CD4-positive, alpha-beta T cell (primary cell): ENCODE data around the gene CLPSL2. TPM values are rescaled to one million over a fixed set of nuclear protein-coding genes. Genes with fewer than 3 reads are reported as not detected.

Source experiments
- ATAC-seq: fragments of 200-7000 bp; cut with Tn5 transposase; one replicate; pipeline ENCODE4 v1.10.0; 2022; ENCODE audit warnings: mild to moderate bottlenecking; ENCODE audit not compliant: poor library complexity
- CTCF ChIA-PET: fragments of 350-600 bp; sonication (Branson Sonifier 250); formaldehyde crosslinking; loops from one replicate; lab custom pipeline; 2021; ENCODE audit warnings: antibody characterized with exemption, inconsistent platforms; lab: Charles Lee
- POLR2A ChIA-PET: fragments of 350-600 bp; sonication (Branson Sonifier 250); formaldehyde crosslinking; loops from one replicate; lab custom pipeline; 2021; ENCODE audit warnings: antibody characterized with exemption, inconsistent platforms; lab: Charles Lee
- DNase-seq, 14 experiments: peaks; one replicate each; pipeline ENCODE4 v3.0.0-alpha.2; 2013 to 2020; ENCODE audit warnings: mixed read lengths in 2 of 14
- H3K27ac ChIP-seq, 2 donors: one replicate each; pipeline versions ENCODE4 v1.5.1 to v1.7.0; 2013; ENCODE audit warnings: low read length in 2 of 2, low read depth in 1 of 2, mild to moderate bottlenecking in 1 of 2
- H3K27me3 ChIP-seq, 2 experiments: 1 replicate in 1 of 2; 2 replicates in 1 of 2; pipeline versions ENCODE4 v1.6.1 to v1.7.0; 2013; ENCODE audit warnings: low read length in 2 of 2, control low read depth in 1 of 2, mild to moderate bottlenecking in 1 of 2, moderate library complexity in 1 of 2; ENCODE audit not compliant: insufficient read depth in 2 of 2, control insufficient read depth in 1 of 2
- H3K36me3 ChIP-seq: one replicate; pipeline ENCODE4 v1.6.1; 2013; ENCODE audit warnings: low read length, control low read depth; ENCODE audit not compliant: insufficient read depth
- H3K4me1 ChIP-seq: one replicate; pipeline ENCODE4 v1.6.1; 2013; ENCODE audit warnings: low read length, control low read depth; ENCODE audit not compliant: insufficient read depth
- H3K4me3 ChIP-seq: one replicate; pipeline ENCODE4 v1.5.1; 2013; ENCODE audit warnings: mild to moderate bottlenecking, low read length, moderate library complexity
- H3K9me3 ChIP-seq, 2 experiments: 1 replicate in 1 of 2; 2 replicates in 1 of 2; pipeline versions ENCODE4 v1.6.1 to v1.7.0; 2013; ENCODE audit warnings: low read length in 2 of 2, mild to moderate bottlenecking in 2 of 2, control low read depth in 1 of 2, moderate library complexity in 1 of 2; ENCODE audit not compliant: control insufficient read depth in 1 of 2, insufficient read depth in 1 of 2
- H3K27ac Mint-ChIP-seq: one replicate; pipeline ENCODE4 v1.8.0; 2020; ENCODE audit warnings: mixed read lengths
- H3K27me3 Mint-ChIP-seq: one replicate; pipeline ENCODE4 v1.8.0; 2021; ENCODE audit warnings: mixed read lengths
- H3K36me3 Mint-ChIP-seq: one replicate; pipeline ENCODE4 v1.8.0; 2021; ENCODE audit warnings: low read depth, mixed read lengths
- H3K4me1 Mint-ChIP-seq: one replicate; pipeline ENCODE4 v1.8.0; 2021; ENCODE audit warnings: low read depth, mixed read lengths
- H3K4me3 Mint-ChIP-seq: one replicate; pipeline ENCODE4 v1.8.0; 2020; ENCODE audit warnings: mild to moderate bottlenecking, mixed read lengths
- H3K9me3 Mint-ChIP-seq: one replicate; pipeline ENCODE4 v1.8.0; 2020; ENCODE audit warnings: mixed read lengths
- CTCF ChIP-seq: fragments of 200-600 bp; IDR thresholded peaks from one replicate; pipeline ENCODE4 v1.8.0; 2022; ENCODE audit warnings: antibody characterized with exemption, mild to moderate bottlenecking
- intact Hi-C, 2 experiments: fragments of 100-400 bp; cut with DNase I in 1 of 2; cut with micrococcal nuclease in 1 of 2; formaldehyde crosslinking; loops; one replicate each; pipeline versions ENCODE4 v1.15.1 to v1.9.0; 2023 to 2025; cut with DNase I, micrococcal nuclease
- total RNA-seq, 174 experiments: library from RNA in 2 of 174; stranded (reverse) in 2 of 174; gene quantifications; one replicate each; pipeline ENCODE4 v1.2.3 and lab custom pipeline; 2021 to 2026

The CLPSL2 gene
- total RNA-seq, 2 experiments from 2014 or later = not detected

GRCh38 chr6:35786810-35787209, 10.4 kb downstream of the CLPSL2 start:
- H3K27ac Mint-ChIP-seq = no peak overlapping the region
- CTCF ChIA-PET = no interaction called here
- H3K9me3 Mint-ChIP-seq = no peaks in the 10 kb centered on the region
- Histone ChIP-seq H3K36me3 (no peaks in the 10 kb centered on the region), H3K4me3 (no peak overlapping the region), H3K9me3 (peaks cover 0 to 9% of the 10 kb centered on the region in 2 experiments), H3K4me1 (peaks cover 5% of the 10 kb centered on the region), H3K27me3 (peaks cover 29 to 30% of the 10 kb centered on the region in 2 experiments), H3K27ac (no peak overlapping the region)
- no peaks in the 10 kb centered on the region for H3K36me3 Mint-ChIP-seq
- ATAC-seq = no peak
- H3K27me3 Mint-ChIP-seq = peaks cover 55% of the 10 kb centered on the region
- H3K4me1 Mint-ChIP-seq = no peaks in the 10 kb centered on the region
- POLR2A ChIA-PET = no interaction called here
- no peak for DNase-seq
- TF ChIP-seq CTCF = no peak
- H3K4me3 Mint-ChIP-seq = no peak overlapping the region
- intact Hi-C loops = loop anchor here (1.0 kb wide), 1 partner anchor 11 kb away; no protein-coding TSS in a partner anchor

- H3K9me3 Mint-ChIP-seq = no peaks in the 10 kb centered on the region
- Histone ChIP-seq H3K4me1 (peaks cover 5% of the 10 kb centered on the region), H3K27me3 (peaks cover 29 to 30% of the 10 kb centered on the region in 2 experiments), H3K36me3 (no peaks in the 10 kb centered on the region), H3K4me3 (no peak overlapping the region), H3K27ac (no peak overlapping the region), H3K9me3 (peaks cover 0 to 9% of the 10 kb centered on the region in 2 experiments)
- ATAC-seq (no peak), DNase-seq (no peak)
- no peak for TF ChIP-seq CTCF
- H3K27ac Mint-ChIP-seq = no peak overlapping the region
- H3K4me1 Mint-ChIP-seq = no peaks in the 10 kb centered on the region
- intact Hi-C loops = loop anchor here (1.0 kb wide), 1 partner anchor 11 kb away; no protein-coding TSS in a partner anchor
- no peaks in the 10 kb centered on the region for H3K36me3 Mint-ChIP-seq
- peaks cover 58% of the 10 kb centered on the region for H3K27me3 Mint-ChIP-seq
- H3K4me3 Mint-ChIP-seq = no peak overlapping the region
- POLR2A ChIA-PET = no interaction called here
- CTCF ChIA-PET = no interaction called here
Observed at GRCh38 chr6:35787266-35788218, 11.1 kb downstream of the CLPSL2 start.

- ChIA-PET CTCF (no interaction called here), POLR2A (no interaction called here)
- H3K4me3 ChIP-seq = no peak overlapping the region
- intact Hi-C loops = no loop called here
- H3K4me3 Mint-ChIP-seq = no peak overlapping the region
- H3K9me3 Mint-ChIP-seq = no peaks in the 10 kb centered on the region
- H3K27me3 Mint-ChIP-seq = peaks cover 61% of the 10 kb centered on the region
- H3K4me1 Mint-ChIP-seq = no peaks in the 10 kb centered on the region
- H3K4me1 ChIP-seq = peaks cover 5% of the 10 kb centered on the region
- H3K36me3 Mint-ChIP-seq = no peaks in the 10 kb centered on the region
- ATAC-seq = no peak
- H3K36me3 ChIP-seq = no peaks in the 10 kb centered on the region
- H3K27ac ChIP-seq = no peak overlapping the region
- H3K9me3 ChIP-seq = peaks cover 0 to 9% of the 10 kb centered on the region in 2 experiments
- no peak overlapping the region for H3K27ac Mint-ChIP-seq
- peaks cover 29 to 30% of the 10 kb centered on the region in 2 experiments for H3K27me3 ChIP-seq
- no peak for TF ChIP-seq CTCF
- no peak for DNase-seq
Observed at GRCh38 chr6:35788423-35788982, 12.1 kb downstream of the CLPSL2 start.
